Measurements from ENCODE around the gene ZNF536. TPM values are rescaled to one million over a fixed set of nuclear protein-coding genes. Genes with fewer than 3 reads are reported as not detected.
"Not testable (repeated sequence)": the region's sequence is repeated elsewhere in the genome, so short reads cannot be mapped to it uniquely, and the experiment has no call there.

Gene ZNF536
- total and polyA plus RNA-seq, 9 donors, result 0.13 to 0.52 (median 0.28) TPM; not detected in 4

DNA sequence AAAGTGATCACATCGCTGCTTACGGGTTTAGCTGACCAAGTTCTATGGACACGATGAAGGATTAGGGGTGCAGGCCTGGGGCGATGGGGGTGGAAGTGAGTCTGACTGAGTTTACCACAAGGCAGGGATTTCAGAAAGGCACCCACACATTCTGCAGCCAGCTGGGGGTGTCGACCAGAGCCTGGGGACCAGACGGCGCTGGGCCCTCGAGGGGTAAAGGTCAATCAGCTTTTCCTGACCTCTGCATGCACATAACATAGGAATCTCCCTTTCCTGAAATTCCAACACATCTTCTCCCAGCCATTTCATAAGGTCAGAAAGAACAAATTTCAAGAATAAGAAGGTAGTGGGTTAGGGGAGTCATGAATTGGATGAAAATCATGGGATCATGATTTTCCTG, 92.0 kb downstream of the ZNF536 start:
- Histone ChIP-seq H3K4me1 (ENCODE audit: insufficient read depth) (no peaks in the 10 kb centered on the region), H3K4me3 (no peak overlapping the region), H3K27me3 (no peaks in the 10 kb centered on the region), H3K36me3 (no peaks in the 10 kb centered on the region), H3K27ac (no peak overlapping the region), H3K9me3 (no peaks in the 10 kb centered on the region)
- DNase-seq, result no peak
- intact Hi-C loops (cut with DNase I), result no loop called here
- TF ChIP-seq, protein P1, sequence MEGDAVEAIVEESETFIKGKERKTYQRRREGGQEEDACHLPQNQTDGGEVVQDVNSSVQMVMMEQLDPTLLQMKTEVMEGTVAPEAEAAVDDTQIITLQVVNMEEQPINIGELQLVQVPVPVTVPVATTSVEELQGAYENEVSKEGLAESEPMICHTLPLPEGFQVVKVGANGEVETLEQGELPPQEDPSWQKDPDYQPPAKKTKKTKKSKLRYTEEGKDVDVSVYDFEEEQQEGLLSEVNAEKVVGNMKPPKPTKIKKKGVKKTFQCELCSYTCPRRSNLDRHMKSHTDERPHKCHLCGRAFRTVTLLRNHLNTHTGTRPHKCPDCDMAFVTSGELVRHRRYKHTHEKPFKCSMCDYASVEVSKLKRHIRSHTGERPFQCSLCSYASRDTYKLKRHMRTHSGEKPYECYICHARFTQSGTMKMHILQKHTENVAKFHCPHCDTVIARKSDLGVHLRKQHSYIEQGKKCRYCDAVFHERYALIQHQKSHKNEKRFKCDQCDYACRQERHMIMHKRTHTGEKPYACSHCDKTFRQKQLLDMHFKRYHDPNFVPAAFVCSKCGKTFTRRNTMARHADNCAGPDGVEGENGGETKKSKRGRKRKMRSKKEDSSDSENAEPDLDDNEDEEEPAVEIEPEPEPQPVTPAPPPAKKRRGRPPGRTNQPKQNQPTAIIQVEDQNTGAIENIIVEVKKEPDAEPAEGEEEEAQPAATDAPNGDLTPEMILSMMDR (IDR thresholded peaks at IDR 0.05), result no peak
- TF ChIP-seq POLR2A (IDR thresholded peaks at IDR 0.05) (no peak), EP300 (IDR thresholded peaks at IDR 0.05) (no peak)
- WGBS, 3 donors, result 88 to 94% (median 90%) methylated on average over 8 of the region's 8 CpGs

DNA sequence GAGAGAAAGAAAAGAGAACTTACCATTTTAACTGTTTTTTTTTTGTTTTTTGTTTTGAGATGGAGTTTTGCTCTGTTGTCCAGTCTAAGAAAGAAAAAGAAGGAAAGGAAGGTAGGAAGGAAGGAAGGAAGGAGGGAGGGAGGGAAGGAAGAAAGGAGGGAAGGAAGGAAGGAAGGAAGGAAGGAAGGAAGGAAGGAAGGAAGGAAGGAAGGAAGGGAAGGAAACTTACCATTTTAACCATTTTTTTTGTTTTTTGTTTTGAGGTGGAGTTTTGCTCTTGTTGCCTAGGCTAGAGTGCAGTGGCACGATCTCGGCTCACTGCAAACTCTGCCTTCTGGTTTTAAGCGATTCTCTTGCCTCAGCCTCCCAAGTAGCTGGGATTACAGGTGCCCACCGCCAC, 94.4 kb downstream of the ZNF536 start:
- H3K4me3 ChIP-seq; intact Hi-C loops (cut with DNase I); H3K36me3 ChIP-seq; H3K27ac ChIP-seq; DNase-seq; H3K4me1 ChIP-seq (ENCODE audit: insufficient read depth); H3K27me3 ChIP-seq; H3K9me3 ChIP-seq: not testable (repeated sequence)
- 92 to 96% (median 93%) methylated on average over 4 of the region's 4 CpGs for WGBS, 3 donors

DNA sequence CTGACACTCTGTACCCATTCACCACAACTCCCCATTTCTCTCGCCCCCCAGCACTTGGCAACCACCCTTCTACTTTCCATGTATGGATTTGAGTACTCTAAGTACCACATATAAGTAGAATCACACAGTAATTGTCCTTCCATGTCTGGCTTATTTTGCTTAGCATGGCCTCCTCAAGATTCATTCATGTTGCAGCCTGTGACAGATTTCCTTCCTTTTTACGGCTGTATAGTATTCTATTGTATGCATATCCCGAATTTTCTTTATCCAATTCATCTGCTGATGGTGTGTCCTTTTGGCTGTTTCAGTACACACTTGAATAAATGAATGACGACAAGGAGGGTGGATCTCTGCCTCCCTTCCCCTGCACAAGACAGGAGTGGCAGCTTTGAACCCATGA, 95.1 kb downstream of the ZNF536 start:
- Histone ChIP-seq H3K27me3 (no peaks in the 10 kb centered on the region), H3K27ac (no peak overlapping the region), H3K4me3 (no peak overlapping the region), H3K36me3 (no peaks in the 10 kb centered on the region), H3K9me3 (no peaks in the 10 kb centered on the region), H3K4me1 (ENCODE audit: insufficient read depth) (no peaks in the 10 kb centered on the region)
- TF ChIP-seq, protein P1 (IDR thresholded peaks at IDR 0.05), result no peak
- TF ChIP-seq POLR2A (IDR thresholded peaks at IDR 0.05), result no peak
- TF ChIP-seq EP300 (IDR thresholded peaks at IDR 0.05), result no peak
- intact Hi-C loops (cut with DNase I), result no loop called here
- no peak for DNase-seq
- WGBS, 3 donors, result 88 to 95% (median 92%) methylated on average over 4 of the region's 4 CpGs

DNA sequence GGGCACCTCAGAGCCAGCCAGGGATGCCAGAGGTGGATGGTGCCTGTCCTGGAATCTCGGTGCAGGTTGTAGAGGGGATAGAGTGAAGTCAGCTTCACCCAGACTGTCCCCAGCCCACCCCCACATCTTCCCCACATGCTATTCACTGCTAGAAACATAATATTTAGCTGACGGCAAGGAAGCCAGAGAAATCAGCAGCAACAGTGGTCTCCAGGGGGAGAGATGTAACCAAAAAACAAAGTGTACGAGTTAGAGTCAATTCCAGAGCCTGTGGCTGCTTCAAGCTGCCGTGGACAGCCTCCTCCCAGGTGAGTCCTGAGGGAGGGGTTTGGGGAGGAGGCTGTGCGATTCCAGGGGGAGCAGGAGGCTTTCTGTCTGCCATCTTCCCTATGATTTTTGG, 97.6 kb downstream of the ZNF536 start:
- 24 to 32% (median 27%) methylated on average over 5 of the region's 5 CpGs for WGBS, 3 donors
- Histone ChIP-seq H3K4me3 (no peak overlapping the region), H3K36me3 (no peaks in the 10 kb centered on the region), H3K4me1 (ENCODE audit: insufficient read depth) (no peaks in the 10 kb centered on the region), H3K27me3 (no peaks in the 10 kb centered on the region), H3K9me3 (no peaks in the 10 kb centered on the region), H3K27ac (no peak overlapping the region)
- TF ChIP-seq, protein P1 (IDR thresholded peaks at IDR 0.05), result no peak
- TF ChIP-seq EP300 (IDR thresholded peaks at IDR 0.05), result no peak
- TF ChIP-seq POLR2A (IDR thresholded peaks at IDR 0.05), result no peak
- intact Hi-C loops (cut with DNase I), result no loop called here
- no peak for DNase-seq

DNA sequence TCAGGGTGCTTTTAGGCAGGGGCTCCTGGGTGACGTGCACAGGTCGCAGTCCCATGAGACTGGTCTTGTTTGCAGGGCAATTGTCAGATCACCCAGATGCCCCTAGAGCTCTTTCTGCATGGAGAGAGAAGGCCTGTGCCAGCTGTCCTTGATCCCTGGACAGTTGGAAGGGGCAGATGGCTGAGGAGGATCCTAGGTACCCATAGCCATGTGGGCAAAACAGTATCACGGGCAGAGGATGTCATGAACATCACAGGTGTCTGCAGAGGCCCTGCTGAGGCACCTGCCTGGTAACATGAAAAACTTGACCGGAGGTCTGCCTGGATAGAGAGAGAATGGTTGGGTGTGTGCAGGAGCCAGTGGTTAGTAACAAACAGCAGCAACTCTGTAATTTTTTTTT, 99.3 kb downstream of the ZNF536 start:
- Histone ChIP-seq H3K27ac (no peak overlapping the region), H3K4me3 (no peak overlapping the region), H3K4me1 (ENCODE audit: insufficient read depth) (no peaks in the 10 kb centered on the region), H3K27me3 (no peaks in the 10 kb centered on the region), H3K36me3 (no peaks in the 10 kb centered on the region), H3K9me3 (no peaks in the 10 kb centered on the region)
- DNase-seq, result no peak
- TF ChIP-seq EP300 (IDR thresholded peaks at IDR 0.05) (no peak), POLR2A (IDR thresholded peaks at IDR 0.05) (no peak)
- TF ChIP-seq, protein P1 (IDR thresholded peaks at IDR 0.05), result no peak
- WGBS, 3 donors, result 81 to 95% (median 85%) methylated on average over 4 of the region's 4 CpGs
- intact Hi-C loops (cut with DNase I), result no loop called here

Measured in ovary (tissue), 9 donors.